ENCODE measurements around the gene DHX34. TPM values are rescaled to one million over a fixed set of nuclear protein-coding genes. Genes with fewer than 3 reads are reported as not detected.

DHX34 gene
- total and polyA plus RNA-seq, 7 donors, result 7.5 to 30.6 (median 10.0) TPM

DNA sequence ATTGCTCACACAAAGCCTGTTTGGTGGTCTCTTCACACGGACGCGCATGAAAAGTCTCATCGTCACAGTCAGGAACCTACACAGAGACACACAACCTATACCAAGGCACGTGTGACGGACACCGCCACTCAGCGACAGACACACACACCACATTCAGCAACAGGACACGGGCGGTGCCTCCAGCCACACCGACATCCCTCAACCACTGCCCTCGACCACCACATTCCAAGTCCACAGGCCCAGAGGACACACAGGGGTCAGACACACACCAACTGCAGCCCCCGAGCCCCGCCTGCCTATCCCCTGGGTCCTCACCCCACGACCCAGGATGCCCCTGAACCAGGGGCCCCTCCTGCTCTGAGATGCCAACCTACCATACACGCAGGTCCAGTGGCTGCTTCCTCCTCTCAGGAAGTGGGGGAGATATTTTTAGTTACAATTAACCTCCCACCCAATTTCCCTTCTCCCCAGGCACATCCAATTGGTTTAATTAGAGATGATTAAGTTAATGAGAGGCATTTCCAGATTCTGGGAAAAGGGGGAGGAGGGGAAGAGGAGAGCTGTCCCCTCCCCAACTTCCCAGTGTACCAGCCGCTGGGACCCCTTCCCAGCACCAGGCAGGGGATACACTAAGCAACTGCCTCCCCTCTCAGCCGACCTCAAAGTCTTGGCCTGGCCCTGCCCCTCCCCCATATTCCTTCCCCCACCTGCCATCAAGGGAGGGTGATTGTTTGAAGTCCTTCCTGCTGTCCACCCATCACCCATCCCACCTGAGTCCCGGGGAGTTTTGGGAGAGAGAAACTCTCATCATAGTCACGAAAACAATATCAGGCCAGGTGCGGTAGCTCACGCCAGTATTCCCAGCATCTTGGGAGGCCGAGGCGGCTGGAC is 49.8 kb downstream of the DHX34 start:
- 36 to 42% (median 39%) methylated on average over 24 of the region's 24 CpGs for WGBS, 3 donors
- peaks cover 0 to 10% (median 10%) of the 10 kb centered on the region in 3 donors for H3K27me3 ChIP-seq (ENCODE audit: insufficient read depth in 3 of 3, low read length in 2 of 3)
- no peak overlapping the region for H3K4me3 ChIP-seq
- H3K4me1 ChIP-seq, result no peaks in the 10 kb centered on the region
- intact Hi-C loops (cut with DNase I), result no loop called here
- TF ChIP-seq, protein P1, sequence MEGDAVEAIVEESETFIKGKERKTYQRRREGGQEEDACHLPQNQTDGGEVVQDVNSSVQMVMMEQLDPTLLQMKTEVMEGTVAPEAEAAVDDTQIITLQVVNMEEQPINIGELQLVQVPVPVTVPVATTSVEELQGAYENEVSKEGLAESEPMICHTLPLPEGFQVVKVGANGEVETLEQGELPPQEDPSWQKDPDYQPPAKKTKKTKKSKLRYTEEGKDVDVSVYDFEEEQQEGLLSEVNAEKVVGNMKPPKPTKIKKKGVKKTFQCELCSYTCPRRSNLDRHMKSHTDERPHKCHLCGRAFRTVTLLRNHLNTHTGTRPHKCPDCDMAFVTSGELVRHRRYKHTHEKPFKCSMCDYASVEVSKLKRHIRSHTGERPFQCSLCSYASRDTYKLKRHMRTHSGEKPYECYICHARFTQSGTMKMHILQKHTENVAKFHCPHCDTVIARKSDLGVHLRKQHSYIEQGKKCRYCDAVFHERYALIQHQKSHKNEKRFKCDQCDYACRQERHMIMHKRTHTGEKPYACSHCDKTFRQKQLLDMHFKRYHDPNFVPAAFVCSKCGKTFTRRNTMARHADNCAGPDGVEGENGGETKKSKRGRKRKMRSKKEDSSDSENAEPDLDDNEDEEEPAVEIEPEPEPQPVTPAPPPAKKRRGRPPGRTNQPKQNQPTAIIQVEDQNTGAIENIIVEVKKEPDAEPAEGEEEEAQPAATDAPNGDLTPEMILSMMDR (IDR thresholded peaks at IDR 0.05), result no peak
- ATAC-seq (no peak), DNase-seq (no peak)
- no peak overlapping the region for H3K27ac ChIP-seq
- H3K36me3 ChIP-seq (ENCODE audit: insufficient read depth in 1 of 2, low read depth in 1 of 2), result no peaks in the 10 kb centered on the region
- no peaks in the 10 kb centered on the region for H3K9me3 ChIP-seq

DNA sequence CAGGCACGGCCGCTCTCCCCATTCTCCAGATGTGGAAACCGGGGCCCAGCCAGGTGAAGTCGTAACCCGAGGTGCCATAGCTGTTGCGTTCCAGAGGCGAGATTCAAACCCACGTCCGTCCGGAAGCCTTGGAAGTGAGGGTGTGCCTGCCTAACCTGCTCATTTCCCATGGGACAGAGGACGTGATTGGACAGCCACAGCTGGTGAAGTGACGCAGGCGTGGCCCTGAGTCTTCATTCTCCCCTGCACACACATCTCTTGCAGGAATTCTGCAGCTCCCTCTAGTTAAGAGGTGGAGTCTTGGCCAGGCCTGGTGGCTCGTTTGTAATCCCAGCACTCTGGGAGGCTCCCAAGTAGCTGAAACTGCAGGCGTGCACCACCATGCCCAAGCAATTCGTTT is 53.4 kb downstream of the DHX34 start:
- H3K9me3 ChIP-seq, result no peaks in the 10 kb centered on the region
- H3K36me3 ChIP-seq (ENCODE audit: insufficient read depth in 1 of 2, low read depth in 1 of 2), result no peaks in the 10 kb centered on the region
- TF ChIP-seq, protein P1 (IDR thresholded peaks at IDR 0.05), result no peak
- ATAC-seq, result no peak
- WGBS, 3 donors, result 59 to 76% (median 70%) methylated on average over 16 of the region's 16 CpGs
- no peak overlapping the region for H3K4me3 ChIP-seq
- DNase-seq, result no peak
- H3K27ac ChIP-seq, result no peak overlapping the region
- intact Hi-C loops (cut with DNase I), result no loop called here
- H3K27me3 ChIP-seq (ENCODE audit: insufficient read depth in 3 of 3, low read length in 2 of 3), result peaks cover 0 to 36% (median 23%) of the 10 kb centered on the region in 3 donors
- no peaks in the 10 kb centered on the region for H3K4me1 ChIP-seq

DNA sequence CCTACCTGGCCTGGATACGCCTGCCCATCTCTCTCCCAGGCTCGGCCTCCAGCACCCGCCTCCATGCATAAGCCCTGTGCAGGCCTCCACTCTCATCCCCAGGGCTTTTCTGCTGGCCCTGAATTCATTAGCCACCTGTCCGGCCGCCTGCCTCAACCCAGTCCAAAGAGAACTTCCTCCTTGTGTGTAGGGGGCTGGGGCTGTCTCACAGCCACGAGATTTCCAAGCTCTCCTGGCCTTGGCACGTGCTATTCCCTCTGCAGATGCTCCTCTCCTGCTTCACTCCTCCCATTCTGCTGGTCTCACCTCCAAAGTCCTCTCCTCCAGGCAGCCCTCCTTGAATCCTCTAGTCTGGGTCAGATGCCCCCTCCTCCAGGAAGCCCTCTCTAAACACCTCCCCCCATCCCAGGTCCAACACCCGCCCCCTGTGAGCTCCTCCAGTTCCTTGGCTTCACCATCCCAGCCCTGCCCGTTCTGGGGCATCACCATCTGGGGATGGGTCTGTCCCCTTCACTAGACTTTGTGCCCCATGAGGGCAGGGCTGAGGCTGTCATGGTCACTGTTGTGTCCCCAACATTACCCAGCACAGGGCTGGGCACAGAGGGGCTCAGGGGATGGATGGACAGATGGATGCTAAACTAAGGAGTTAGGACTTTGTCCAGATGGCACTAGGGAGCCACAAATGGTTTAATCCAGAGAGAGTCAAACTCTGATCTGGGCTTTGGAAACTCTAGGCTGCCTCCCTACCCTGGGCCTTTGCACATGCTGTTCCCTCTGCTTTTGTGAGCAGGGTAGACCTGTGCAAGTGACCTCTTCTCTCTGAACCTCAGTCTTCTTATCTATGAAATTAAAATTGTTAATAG is 55.5 kb downstream of the DHX34 start:
- WGBS, 3 donors, result 58 to 64% (median 61%) methylated on average over 9 of the region's 9 CpGs
- ATAC-seq, result no peak
- no peaks in the 10 kb centered on the region for H3K36me3 ChIP-seq (ENCODE audit: insufficient read depth in 1 of 2, low read depth in 1 of 2)
- no peak overlapping the region for H3K4me3 ChIP-seq
- DNase-seq, result no peak
- no peak overlapping the region for H3K27ac ChIP-seq
- no peaks in the 10 kb centered on the region for H3K9me3 ChIP-seq
- no peaks in the 10 kb centered on the region for H3K4me1 ChIP-seq
- peaks cover 0 to 57% (median 24%) of the 10 kb centered on the region in 3 donors for H3K27me3 ChIP-seq (ENCODE audit: insufficient read depth in 3 of 3, low read length in 2 of 3)
- TF ChIP-seq, protein P1 (IDR thresholded peaks at IDR 0.05), result no peak
- intact Hi-C loops (cut with DNase I), result no loop called here

DNA sequence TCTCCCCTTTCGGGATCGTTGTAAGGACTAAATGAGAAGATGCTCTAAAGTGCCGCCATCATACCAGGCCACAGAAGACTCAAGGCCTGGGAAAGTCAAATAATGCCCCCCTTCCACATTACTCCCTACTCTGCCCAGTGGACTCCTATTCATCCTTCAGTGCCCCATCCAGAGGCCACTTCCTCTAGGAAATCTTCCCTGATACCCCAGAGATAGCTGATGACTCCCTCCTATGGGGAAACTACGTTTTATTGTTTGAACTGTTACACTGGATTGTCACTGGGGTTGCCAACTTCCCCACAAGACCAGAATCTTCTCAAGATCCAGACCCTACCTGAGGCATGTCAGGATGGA is 56.1 kb downstream of the DHX34 start:
- Histone ChIP-seq H3K9me3 (no peaks in the 10 kb centered on the region), H3K36me3 (ENCODE audit: insufficient read depth in 1 of 2, low read depth in 1 of 2) (no peaks in the 10 kb centered on the region), H3K27me3 (ENCODE audit: insufficient read depth in 3 of 3, low read length in 2 of 3) (peaks cover 0 to 57% (median 24%) of the 10 kb centered on the region in 3 donors), H3K27ac (no peak overlapping the region), H3K4me3 (no peak overlapping the region), H3K4me1 (no peaks in the 10 kb centered on the region)
- TF ChIP-seq, protein P1 (IDR thresholded peaks at IDR 0.05), result no peak
- WGBS, 3 donors, result 84 to 93% (median 84%) methylated on average over 4 of the region's 4 CpGs
- ATAC-seq (no peak), DNase-seq (no peak)
- intact Hi-C loops (cut with DNase I), result no loop called here
